Aorta (tissue), 5 donors: ENCODE measurements around the gene KLHL1. TPM values are rescaled to one million over a fixed set of nuclear protein-coding genes. Genes with fewer than 3 reads are reported as not detected.

Source experiments
- ATAC-seq: fragments of 200-7000 bp; cut with Tn5 transposase; one replicate; pipeline ENCODE4 v1.9.1; 2022; ENCODE audit warnings: moderate library complexity; ENCODE audit not compliant: low FRiP score
- DNase-seq, 2 donors: peaks; one replicate each; pipeline ENCODE4 v3.0.0-alpha.2; 2020
- H3K27ac ChIP-seq, 2 donors: one replicate each; pipeline ENCODE4 v1.5.1; 2013; ENCODE audit warnings: low read length in 2 of 2, mild to moderate bottlenecking in 2 of 2, moderate library complexity in 2 of 2, control low read depth in 1 of 2, inconsistent platforms in 1 of 2, low read depth in 1 of 2
- H3K27me3 ChIP-seq, 2 donors: one replicate each; pipeline ENCODE4 v1.6.1; 2013; ENCODE audit warnings: control low read depth in 1 of 2, low read length in 1 of 2, mild to moderate bottlenecking in 1 of 2, moderate library complexity in 1 of 2; ENCODE audit not compliant: insufficient read depth in 2 of 2, control insufficient read depth in 1 of 2
- H3K36me3 ChIP-seq, 2 donors: one replicate each; pipeline ENCODE4 v1.6.1; 2013; ENCODE audit warnings: control low read depth in 1 of 2, low read length in 1 of 2, mild to moderate bottlenecking in 1 of 2; ENCODE audit not compliant: insufficient read depth in 2 of 2, control insufficient read depth in 1 of 2
- H3K4me1 ChIP-seq, 2 donors: one replicate each; pipeline ENCODE4 v1.6.1; 2013; ENCODE audit warnings: low read length in 2 of 2, control low read depth in 1 of 2, mild to moderate bottlenecking in 1 of 2, moderate library complexity in 1 of 2; ENCODE audit not compliant: insufficient read depth in 2 of 2, control insufficient read depth in 1 of 2
- H3K4me3 ChIP-seq, 2 donors: one replicate each; pipeline ENCODE4 v1.5.1; 2013; ENCODE audit warnings: low read length in 2 of 2, control low read depth in 1 of 2, mild to moderate bottlenecking in 1 of 2
- H3K9me3 ChIP-seq: one replicate; pipeline ENCODE4 v1.6.1; 2013; ENCODE audit warnings: mild to moderate bottlenecking, low read length; ENCODE audit not compliant: control insufficient read depth
- WGBS, 2 donors: extraction: QIAGEN DNeasy Blood & Tissue Kit; methylation state at CpG; one replicate each; pipeline ENCODE4 v1.1.7; 2013; 5-methylcytosine and 5-hydroxymethylcytosine counted together
- intact Hi-C, 2 donors: fragments of 100-400 bp; cut with DNase I; formaldehyde crosslinking; loops; one replicate each; pipeline versions ENCODE4 v1.14.2 to v1.15.0; 2022
- polyA plus RNA-seq, 2 donors: library from polyadenylated mRNA; stranded (reverse); fragments of 200-250 nt; gene quantifications; one replicate each; pipeline ENCODE4 v1.2.3, GENCODE V29; 2013
- total RNA-seq, 2 donors: library from RNA; stranded (reverse); fragmentation: NEBNext Ultra II Directional; extraction: Animal tissue kit (Norgen Biotek cat#: 25700); gene quantifications; one replicate each; pipeline ENCODE4 v1.2.1, GENCODE V29; 2021
- donor health status: healthy with polysubstance abuse.
- donor health status: Bipolar disorder and iron deficiency.
- donor health status: DM: no; HTN: no; CAD: no.
- donor health status: DM: no; HTN: no; CAD: no.
- donor health status: DM: yes; HTN: yes; CAD: no.

KLHL1 gene
- total and polyA plus RNA-seq, 4 donors, result not detected

- DNase-seq, result no peak
- Histone ChIP-seq H3K4me3 (no peak overlapping the region), H3K27ac (no peak overlapping the region), H3K4me1 (no peaks in the 10 kb centered on the region), H3K9me3 (peaks cover 2% of the 10 kb centered on the region), H3K27me3 (no peaks in the 10 kb centered on the region), H3K36me3 (no peaks in the 10 kb centered on the region)
- no peak for ATAC-seq
- intact Hi-C loops, result no loop called here
These were observed 74.0 kb downstream of the KLHL1 start for GRCh38 chr13:70034286-70034685.

- Histone ChIP-seq H3K9me3 (no peaks in the 10 kb centered on the region), H3K27ac (no peak overlapping the region), H3K4me3 (no peak overlapping the region), H3K27me3 (no peaks in the 10 kb centered on the region), H3K36me3 (no peaks in the 10 kb centered on the region), H3K4me1 (no peaks in the 10 kb centered on the region)
- ATAC-seq (no peak), DNase-seq (no peak)
- intact Hi-C loops, result no loop called here
- WGBS, 2 donors, result 58 to 63% methylated on average over 4 of the region's 4 CpGs
These were observed 80.7 kb downstream of the KLHL1 start for GRCh38 chr13:70027551-70027950.

GRCh38 chr13:70023516-70023915 is 84.7 kb downstream of the KLHL1 start:
- intact Hi-C loops, result no loop called here
- Histone ChIP-seq H3K27me3 (no peaks in the 10 kb centered on the region), H3K4me3 (no peak overlapping the region), H3K27ac (no peak overlapping the region), H3K4me1 (no peaks in the 10 kb centered on the region), H3K36me3 (no peaks in the 10 kb centered on the region), H3K9me3 (no peaks in the 10 kb centered on the region)
- ATAC-seq, result no peak
- DNase-seq, result no peak
- whole genome bisulfite sequencing, 2 donors, result 80 to 83% methylated on average over 2 of the region's 2 CpGs

- H3K9me3 ChIP-seq, result no peaks in the 10 kb centered on the region
- H3K4me1 ChIP-seq, result no peaks in the 10 kb centered on the region
- H3K36me3 ChIP-seq, result no peaks in the 10 kb centered on the region
- intact Hi-C loops, result no loop called here
- H3K4me3 ChIP-seq, result no peak overlapping the region
- no peaks in the 10 kb centered on the region for H3K27me3 ChIP-seq
- H3K27ac ChIP-seq, result no peak overlapping the region
- ATAC-seq (no peak), DNase-seq (no peak)
- WGBS, 2 donors, result 74 to 77% methylated on average over 3 of the region's 3 CpGs
These were observed 85.6 kb downstream of the KLHL1 start for GRCh38 chr13:70022646-70023045.

GRCh38 chr13:70016116-70016515 is 92.1 kb downstream of the KLHL1 start:
- H3K4me3 ChIP-seq, result no peak overlapping the region
- ATAC-seq, result peak; percentile 36
- WGBS, 2 donors, result 72 to 78% methylated on average over 3 of the region's 3 CpGs
- H3K27me3 ChIP-seq, result no peaks in the 10 kb centered on the region
- no peak overlapping the region for H3K27ac ChIP-seq
- no peak for DNase-seq
- no peaks in the 10 kb centered on the region for H3K9me3 ChIP-seq
- no peaks in the 10 kb centered on the region for H3K36me3 ChIP-seq
- intact Hi-C loops, result no loop called here
- no peaks in the 10 kb centered on the region for H3K4me1 ChIP-seq

GRCh38 chr13:70014337-70014736 is 93.9 kb downstream of the KLHL1 start:
- intact Hi-C loops, result no loop called here
- Histone ChIP-seq H3K9me3 (no peaks in the 10 kb centered on the region), H3K4me1 (no peaks in the 10 kb centered on the region), H3K27ac (no peak overlapping the region), H3K27me3 (no peaks in the 10 kb centered on the region), H3K4me3 (no peak overlapping the region), H3K36me3 (no peaks in the 10 kb centered on the region)
- ATAC-seq (no peak), DNase-seq (no peak)

- Histone ChIP-seq H3K9me3 (no peaks in the 10 kb centered on the region), H3K36me3 (no peaks in the 10 kb centered on the region), H3K4me3 (no peak overlapping the region), H3K27ac (no peak overlapping the region), H3K27me3 (no peaks in the 10 kb centered on the region), H3K4me1 (no peaks in the 10 kb centered on the region)
- intact Hi-C loops, result no loop called here
- DNase-seq, result no peak
- WGBS, 2 donors, result 68 to 69% methylated on average over 2 of the region's 2 CpGs
- no peak for ATAC-seq
These were observed 108.4 kb downstream of the KLHL1 start for GRCh38 chr13:69999875-70000274.

- ATAC-seq, result no peak
- no peaks in the 10 kb centered on the region for H3K27me3 ChIP-seq
- no peaks in the 10 kb centered on the region for H3K4me1 ChIP-seq
- no peaks in the 10 kb centered on the region for H3K9me3 ChIP-seq
- no peak overlapping the region for H3K4me3 ChIP-seq
- intact Hi-C loops, result no loop called here
- DNase-seq, result no peak
- no peak overlapping the region for H3K27ac ChIP-seq
- 91 to 93% methylated on average over 4 of the region's 4 CpGs for WGBS, 2 donors
- no peaks in the 10 kb centered on the region for H3K36me3 ChIP-seq
These were observed 111.2 kb downstream of the KLHL1 start for GRCh38 chr13:69997061-69997460.

GRCh38 chr13:69980799-69981198 is 127.5 kb downstream of the KLHL1 start:
- intact Hi-C loops, result no loop called here
- H3K4me3 ChIP-seq, result no peak overlapping the region
- no peak for DNase-seq
- ATAC-seq, result no peak
- no peaks in the 10 kb centered on the region for H3K9me3 ChIP-seq
- no peak overlapping the region for H3K27ac ChIP-seq
- no peaks in the 10 kb centered on the region for H3K36me3 ChIP-seq
- H3K4me1 ChIP-seq, result no peaks in the 10 kb centered on the region
- H3K27me3 ChIP-seq, result no peaks in the 10 kb centered on the region
